ENCODE data around the gene ADTRP. TPM values are rescaled to one million over a fixed set of nuclear protein-coding genes. Genes with fewer than 3 reads are reported as not detected.

ADTRP gene
- total RNA-seq, 1 experiment from 2014 or later = 0.50 TPM

DNA sequence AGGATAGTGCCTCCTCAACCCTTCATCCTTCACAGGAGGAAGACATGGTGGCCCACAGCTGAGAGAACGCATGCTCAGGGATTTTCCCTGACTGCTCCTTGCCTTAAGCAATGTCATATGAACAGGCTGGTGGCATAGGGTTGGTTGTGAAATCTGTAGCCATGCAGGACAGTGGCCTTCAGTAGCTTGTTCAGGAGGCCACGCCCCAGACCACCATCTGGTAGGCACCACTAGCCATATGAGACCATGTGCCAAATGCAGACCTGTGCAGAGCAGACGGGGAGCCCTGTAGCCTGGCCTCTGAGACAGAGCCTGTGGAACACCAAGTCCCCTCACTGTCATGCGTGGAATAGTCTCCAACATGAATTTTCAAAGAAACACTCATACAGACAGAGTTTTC is 76.5 kb downstream of the ADTRP start (continued):
- TF ChIP-seq, protein P1, sequence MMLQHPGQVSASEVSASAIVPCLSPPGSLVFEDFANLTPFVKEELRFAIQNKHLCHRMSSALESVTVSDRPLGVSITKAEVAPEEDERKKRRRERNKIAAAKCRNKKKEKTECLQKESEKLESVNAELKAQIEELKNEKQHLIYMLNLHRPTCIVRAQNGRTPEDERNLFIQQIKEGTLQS (CRISPR knock-in tag; conservative IDR thresholded peaks at IDR 0.05) = no peak
- TF ChIP-seq KAT7 (CRISPR knock-in tag; IDR thresholded peaks at IDR 0.05; ENCODE audit: borderline replicate concordance) = no peak

DNA sequence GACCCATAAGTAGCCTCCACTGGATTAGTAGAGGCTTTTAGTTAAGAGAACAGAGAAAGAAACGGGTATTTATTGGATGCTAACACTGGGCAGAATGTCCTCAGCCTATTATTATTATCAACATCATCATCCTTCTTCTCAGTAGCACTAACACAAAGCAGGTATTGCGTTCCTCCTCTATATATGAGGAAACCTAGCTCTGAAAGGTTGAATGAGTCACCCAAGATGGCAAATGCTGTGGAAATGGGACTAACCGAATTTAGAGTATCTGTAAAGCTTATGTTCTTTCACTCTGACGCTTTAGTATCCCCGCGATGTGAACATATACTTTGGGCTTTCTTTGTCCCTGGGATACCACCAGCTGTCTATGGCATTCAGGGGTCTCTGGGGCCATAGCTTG is 77.0 kb downstream of the ADTRP start:
- TF ChIP-seq GABPB1 (CRISPR knock-in tag; IDR thresholded peaks at IDR 0.05) = no peak
- TF ChIP-seq, protein P2, sequence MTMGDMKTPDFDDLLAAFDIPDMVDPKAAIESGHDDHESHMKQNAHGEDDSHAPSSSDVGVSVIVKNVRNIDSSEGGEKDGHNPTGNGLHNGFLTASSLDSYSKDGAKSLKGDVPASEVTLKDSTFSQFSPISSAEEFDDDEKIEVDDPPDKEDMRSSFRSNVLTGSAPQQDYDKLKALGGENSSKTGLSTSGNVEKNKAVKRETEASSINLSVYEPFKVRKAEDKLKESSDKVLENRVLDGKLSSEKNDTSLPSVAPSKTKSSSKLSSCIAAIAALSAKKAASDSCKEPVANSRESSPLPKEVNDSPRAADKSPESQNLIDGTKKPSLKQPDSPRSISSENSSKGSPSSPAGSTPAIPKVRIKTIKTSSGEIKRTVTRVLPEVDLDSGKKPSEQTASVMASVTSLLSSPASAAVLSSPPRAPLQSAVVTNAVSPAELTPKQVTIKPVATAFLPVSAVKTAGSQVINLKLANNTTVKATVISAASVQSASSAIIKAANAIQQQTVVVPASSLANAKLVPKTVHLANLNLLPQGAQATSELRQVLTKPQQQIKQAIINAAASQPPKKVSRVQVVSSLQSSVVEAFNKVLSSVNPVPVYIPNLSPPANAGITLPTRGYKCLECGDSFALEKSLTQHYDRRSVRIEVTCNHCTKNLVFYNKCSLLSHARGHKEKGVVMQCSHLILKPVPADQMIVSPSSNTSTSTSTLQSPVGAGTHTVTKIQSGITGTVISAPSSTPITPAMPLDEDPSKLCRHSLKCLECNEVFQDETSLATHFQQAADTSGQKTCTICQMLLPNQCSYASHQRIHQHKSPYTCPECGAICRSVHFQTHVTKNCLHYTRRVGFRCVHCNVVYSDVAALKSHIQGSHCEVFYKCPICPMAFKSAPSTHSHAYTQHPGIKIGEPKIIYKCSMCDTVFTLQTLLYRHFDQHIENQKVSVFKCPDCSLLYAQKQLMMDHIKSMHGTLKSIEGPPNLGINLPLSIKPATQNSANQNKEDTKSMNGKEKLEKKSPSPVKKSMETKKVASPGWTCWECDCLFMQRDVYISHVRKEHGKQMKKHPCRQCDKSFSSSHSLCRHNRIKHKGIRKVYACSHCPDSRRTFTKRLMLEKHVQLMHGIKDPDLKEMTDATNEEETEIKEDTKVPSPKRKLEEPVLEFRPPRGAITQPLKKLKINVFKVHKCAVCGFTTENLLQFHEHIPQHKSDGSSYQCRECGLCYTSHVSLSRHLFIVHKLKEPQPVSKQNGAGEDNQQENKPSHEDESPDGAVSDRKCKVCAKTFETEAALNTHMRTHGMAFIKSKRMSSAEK (CRISPR knock-in tag; IDR thresholded peaks at IDR 0.05; ENCODE audit: borderline replicate concordance) = no peak
- TF ChIP-seq RELA (CRISPR knock-in tag; IDR thresholded peaks at IDR 0.05; ENCODE audit: borderline replicate concordance) = no peak
- TF ChIP-seq, protein P3, sequence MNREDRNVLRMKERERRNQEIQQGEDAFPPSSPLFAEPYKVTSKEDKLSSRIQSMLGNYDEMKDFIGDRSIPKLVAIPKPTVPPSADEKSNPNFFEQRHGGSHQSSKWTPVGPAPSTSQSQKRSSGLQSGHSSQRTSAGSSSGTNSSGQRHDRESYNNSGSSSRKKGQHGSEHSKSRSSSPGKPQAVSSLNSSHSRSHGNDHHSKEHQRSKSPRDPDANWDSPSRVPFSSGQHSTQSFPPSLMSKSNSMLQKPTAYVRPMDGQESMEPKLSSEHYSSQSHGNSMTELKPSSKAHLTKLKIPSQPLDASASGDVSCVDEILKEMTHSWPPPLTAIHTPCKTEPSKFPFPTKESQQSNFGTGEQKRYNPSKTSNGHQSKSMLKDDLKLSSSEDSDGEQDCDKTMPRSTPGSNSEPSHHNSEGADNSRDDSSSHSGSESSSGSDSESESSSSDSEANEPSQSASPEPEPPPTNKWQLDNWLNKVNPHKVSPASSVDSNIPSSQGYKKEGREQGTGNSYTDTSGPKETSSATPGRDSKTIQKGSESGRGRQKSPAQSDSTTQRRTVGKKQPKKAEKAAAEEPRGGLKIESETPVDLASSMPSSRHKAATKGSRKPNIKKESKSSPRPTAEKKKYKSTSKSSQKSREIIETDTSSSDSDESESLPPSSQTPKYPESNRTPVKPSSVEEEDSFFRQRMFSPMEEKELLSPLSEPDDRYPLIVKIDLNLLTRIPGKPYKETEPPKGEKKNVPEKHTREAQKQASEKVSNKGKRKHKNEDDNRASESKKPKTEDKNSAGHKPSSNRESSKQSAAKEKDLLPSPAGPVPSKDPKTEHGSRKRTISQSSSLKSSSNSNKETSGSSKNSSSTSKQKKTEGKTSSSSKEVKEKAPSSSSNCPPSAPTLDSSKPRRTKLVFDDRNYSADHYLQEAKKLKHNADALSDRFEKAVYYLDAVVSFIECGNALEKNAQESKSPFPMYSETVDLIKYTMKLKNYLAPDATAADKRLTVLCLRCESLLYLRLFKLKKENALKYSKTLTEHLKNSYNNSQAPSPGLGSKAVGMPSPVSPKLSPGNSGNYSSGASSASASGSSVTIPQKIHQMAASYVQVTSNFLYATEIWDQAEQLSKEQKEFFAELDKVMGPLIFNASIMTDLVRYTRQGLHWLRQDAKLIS (CRISPR knock-in tag; IDR thresholded peaks at IDR 0.05; ENCODE audit: borderline replicate concordance) = no peak
- no peak for TF ChIP-seq OVOL2 (CRISPR knock-in tag; IDR thresholded peaks at IDR 0.05; ENCODE audit: borderline replicate concordance)
- TF ChIP-seq NFYB (CRISPR knock-in tag; conservative IDR thresholded peaks at IDR 0.05; ENCODE audit: low read depth) = no peak
- TF ChIP-seq GTF2I (CRISPR knock-in tag; conservative IDR thresholded peaks at IDR 0.05) = no peak
- TF ChIP-seq ZNF138 (CRISPR knock-in tag; conservative IDR thresholded peaks at IDR 0.05) = no peak
- TF ChIP-seq TEAD1 (CRISPR knock-in tag; IDR thresholded peaks at IDR 0.05) = no peak
- no peak for TF ChIP-seq RORB (CRISPR knock-in tag; IDR thresholded peaks at IDR 0.05)
- TF ChIP-seq NR3C1 (CRISPR knock-in tag; conservative IDR thresholded peaks at IDR 0.05; ENCODE audit: low read depth) = no peak
- TF ChIP-seq ZNF232 (CRISPR knock-in tag; IDR thresholded peaks at IDR 0.05) = no peak
- no peak for TF ChIP-seq IRF2 (CRISPR knock-in tag; IDR thresholded peaks at IDR 0.05; ENCODE audit: borderline replicate concordance, low read depth)
- no peak for ATAC-seq
- Mint-ChIP-seq H3K9me3 (peaks cover 6% of the 10 kb centered on the region), H3K27me3 (ENCODE audit: low read depth) (no peaks in the 10 kb centered on the region), H3K27ac (no peak overlapping the region), H3K4me3 (no peak overlapping the region), H3K4me1 (no peaks in the 10 kb centered on the region), H3K36me3 (0 out of 2 replicates have a peak, but pooled peaks cover 3% of the 10 kb centered on the region)
- ChIA-PET CTCF (no interaction called here), POLR2A (no interaction called here)
- no peak for DNase-seq (ENCODE audit: low spot score)

DNA sequence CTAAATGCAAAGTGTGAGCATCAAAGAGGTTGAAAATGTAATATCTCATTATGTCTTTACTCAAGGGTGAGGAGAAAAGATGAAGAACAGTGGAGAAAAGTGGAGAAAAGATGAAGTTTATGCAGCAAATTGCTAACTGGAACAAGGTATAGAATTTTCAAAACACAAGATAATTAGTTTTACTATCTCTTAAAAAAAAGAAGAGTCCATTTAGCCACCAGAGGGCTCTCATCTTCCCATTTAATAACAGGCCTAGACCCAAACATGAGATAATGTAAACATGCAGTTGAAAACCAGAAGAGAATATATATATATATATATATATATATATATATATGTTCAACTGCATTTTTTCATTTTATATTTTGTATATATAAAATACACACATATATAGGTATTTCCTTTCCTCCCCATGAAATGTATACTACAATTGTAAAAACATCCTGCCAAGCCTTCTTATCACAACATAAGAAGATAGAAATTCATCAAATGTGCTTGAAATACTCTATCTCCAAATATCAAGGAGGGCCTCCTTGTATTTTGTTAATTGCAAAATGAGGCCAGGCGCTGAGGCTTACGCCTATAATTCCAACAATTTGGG is 78.4 kb downstream of the ADTRP start:
- CTCF ChIA-PET = no interaction called here
- TF ChIP-seq, protein P4, sequence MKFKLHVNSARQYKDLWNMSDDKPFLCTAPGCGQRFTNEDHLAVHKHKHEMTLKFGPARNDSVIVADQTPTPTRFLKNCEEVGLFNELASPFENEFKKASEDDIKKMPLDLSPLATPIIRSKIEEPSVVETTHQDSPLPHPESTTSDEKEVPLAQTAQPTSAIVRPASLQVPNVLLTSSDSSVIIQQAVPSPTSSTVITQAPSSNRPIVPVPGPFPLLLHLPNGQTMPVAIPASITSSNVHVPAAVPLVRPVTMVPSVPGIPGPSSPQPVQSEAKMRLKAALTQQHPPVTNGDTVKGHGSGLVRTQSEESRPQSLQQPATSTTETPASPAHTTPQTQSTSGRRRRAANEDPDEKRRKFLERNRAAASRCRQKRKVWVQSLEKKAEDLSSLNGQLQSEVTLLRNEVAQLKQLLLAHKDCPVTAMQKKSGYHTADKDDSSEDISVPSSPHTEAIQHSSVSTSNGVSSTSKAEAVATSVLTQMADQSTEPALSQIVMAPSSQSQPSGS (CRISPR knock-in tag; IDR thresholded peaks at IDR 0.05; ENCODE audit: borderline replicate concordance, low read depth) = no peak
- TF ChIP-seq, protein P5, sequence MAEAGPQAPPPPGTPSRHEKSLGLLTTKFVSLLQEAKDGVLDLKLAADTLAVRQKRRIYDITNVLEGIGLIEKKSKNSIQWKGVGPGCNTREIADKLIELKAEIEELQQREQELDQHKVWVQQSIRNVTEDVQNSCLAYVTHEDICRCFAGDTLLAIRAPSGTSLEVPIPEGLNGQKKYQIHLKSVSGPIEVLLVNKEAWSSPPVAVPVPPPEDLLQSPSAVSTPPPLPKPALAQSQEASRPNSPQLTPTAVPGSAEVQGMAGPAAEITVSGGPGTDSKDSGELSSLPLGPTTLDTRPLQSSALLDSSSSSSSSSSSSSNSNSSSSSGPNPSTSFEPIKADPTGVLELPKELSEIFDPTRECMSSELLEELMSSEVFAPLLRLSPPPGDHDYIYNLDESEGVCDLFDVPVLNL (CRISPR knock-in tag; IDR thresholded peaks at IDR 0.05; ENCODE audit: borderline replicate concordance, low read depth) = no peak
- TF ChIP-seq, protein P3 (CRISPR knock-in tag; IDR thresholded peaks at IDR 0.05; ENCODE audit: borderline replicate concordance) = no peak
- H3K9me3 Mint-ChIP-seq = peaks cover 13% of the 10 kb centered on the region
- POLR2A ChIA-PET = no interaction called here
- 0 out of 2 replicates have a peak, but pooled peaks cover 3% of the 10 kb centered on the region for H3K36me3 Mint-ChIP-seq
- H3K27me3 Mint-ChIP-seq (ENCODE audit: low read depth) = no peaks in the 10 kb centered on the region
- H3K4me1 Mint-ChIP-seq = no peaks in the 10 kb centered on the region
- no peak overlapping the region for H3K27ac Mint-ChIP-seq
- ATAC-seq (no peak), DNase-seq (ENCODE audit: low spot score) (no peak)
- H3K4me3 Mint-ChIP-seq = no peak overlapping the region
